OCI-LY7 (cell line): ENCODE results near the gene CARNS1. TPM values are rescaled to one million over a fixed set of nuclear protein-coding genes. Genes with fewer than 3 reads are reported as not detected.

ENCODE experiments used
- BruUV-seq: library from RNA; stranded (reverse); fragments of 400-500 nt; replicated peaks from 2 replicates; lab custom pipeline; 2021; lab: Mats Ljungman, UMichigan
- CTCF ChIA-PET: fragments of 300-600 bp; sonication (Branson Sonifier 250); formaldehyde crosslinking; loops from one replicate; lab custom pipeline; 2022; ENCODE audit warnings: antibody characterized with exemption; ENCODE audit not compliant: unreplicated experiment; lab: Charles Lee
- POLR2A ChIA-PET: fragments of 300-600 bp; sonication (Branson Sonifier 250); formaldehyde crosslinking; loops from one replicate; lab custom pipeline; 2022; ENCODE audit warnings: antibody characterized with exemption; lab: Charles Lee
- DNase-seq: peaks from one replicate; pipeline ENCODE4 v3.0.0-alpha.2; 2015; ENCODE audit warnings: low spot score
- H2AFZ ChIP-seq: fragments of 200-600 bp; sonication (generic), shearing (Covaris generic); 2 replicates; pipeline ENCODE4 v1.6.1; 2014; ENCODE audit warnings: mild to moderate bottlenecking, antibody characterized with exemption, low read length, moderate library complexity
- H3K27ac ChIP-seq: fragments of 200-600 bp; sonication (generic); 2 replicates; pipeline ENCODE4 v1.5.1; 2014; ENCODE audit warnings: mixed run types, low read depth, mild to moderate bottlenecking, moderate library complexity, low read length, inconsistent platforms; ENCODE audit not compliant: poor library complexity, severe bottlenecking
- H3K36me3 ChIP-seq: fragments of 200-600 bp; sonication (generic); 2 replicates; pipeline ENCODE4 v1.6.1; 2014; ENCODE audit warnings: mild to moderate bottlenecking, antibody characterized with exemption, low read length, moderate library complexity, mixed read lengths; ENCODE audit not compliant: insufficient read depth
- H3K4me1 ChIP-seq: fragments of 200-600 bp; sonication (generic); 2 replicates; pipeline ENCODE4 v1.5.1; 2014; ENCODE audit warnings: mild to moderate bottlenecking, low read length; ENCODE audit not compliant: insufficient read depth, poor library complexity, severe bottlenecking
- H3K4me2 ChIP-seq: fragments of 200-600 bp; sonication (generic); 2 replicates; pipeline ENCODE4 v1.6.1; 2014; ENCODE audit warnings: mild to moderate bottlenecking, low read length
- H3K4me3 ChIP-seq: fragments of 200-600 bp; sonication (generic); 2 replicates; pipeline ENCODE4 v1.5.1; 2014; ENCODE audit warnings: mild to moderate bottlenecking, low read depth, low read length; ENCODE audit not compliant: poor library complexity, severe bottlenecking
- H3K79me2 ChIP-seq: fragments of 200-600 bp; sonication (generic); 2 replicates; pipeline ENCODE4 v1.6.1; 2016; ENCODE audit warnings: low read depth, mild to moderate bottlenecking, low read length, moderate library complexity, mixed read lengths; ENCODE audit not compliant: insufficient read depth
- H3K9me2 ChIP-seq: fragments of 200-600 bp; sonication (generic); 2 replicates; pipeline ENCODE4 v1.6.1; 2016; ENCODE audit warnings: mild to moderate bottlenecking, low read length, mixed read lengths; ENCODE audit not compliant: insufficient read depth
- H3K9me3 ChIP-seq: fragments of 200-600 bp; sonication (generic); 2 replicates; pipeline ENCODE4 v1.6.1; 2014; ENCODE audit warnings: mild to moderate bottlenecking, mixed run types, low read length, mixed read lengths
- H4K20me1 ChIP-seq: fragments of 200-600 bp; sonication (generic); 2 replicates; pipeline ENCODE4 v1.6.1; 2014; ENCODE audit warnings: mild to moderate bottlenecking, antibody characterized with exemption, low read length, moderate library complexity, mixed read lengths; ENCODE audit not compliant: insufficient read depth
- CTCF ChIP-seq: fragments of 200-600 bp; sonication (generic); conservative IDR thresholded peaks from 2 replicates; pipeline ENCODE4 v1.5.1; 2014; ENCODE audit warnings: mild to moderate bottlenecking, antibody characterized with exemption, low read length, moderate library complexity, mixed read lengths
- EZH2phosphoT487 ChIP-seq: fragments of 200-600 bp; sonication (generic); IDR thresholded peaks from 2 replicates; pipeline ENCODE4 v1.6.1; 2018; ENCODE audit warnings: low read depth, borderline replicate concordance, mild to moderate bottlenecking, mixed run types, antibody characterized with exemption, low read length, moderate library complexity, mixed read lengths
- intact Hi-C: fragments of 100-400 bp; cut with micrococcal nuclease; formaldehyde crosslinking; loops from one replicate; pipeline ENCODE4 v1.10.0; 2022; ENCODE audit not compliant: unreplicated experiment
- total RNA-seq, 2 experiments: library from RNA; depleted of rRNA in 1 of 2; stranded (reverse); fragments of >200 nt in 1 of 2; shearing (Covaris generic) in 1 of 2; gene quantifications; 2 replicates each; pipeline ENCODE4 v1.2.3, GENCODE V29; 2014 to 2022

The CARNS1 gene
- total RNA-seq, 2 experiments from 2014 or later, result 0.06 to 0.21 TPM

GRCh38 chr11:67433536-67434394 lies 18.3 kb downstream of the CARNS1 start:
- DNase-seq, result no peak
- BruUV-seq, result no TSS peak
- Histone ChIP-seq H4K20me1 (peaks cover 12% of the 10 kb centered on the region), H3K4me2 (peak overlapping the region; percentile 97), H3K9me2 (no peaks in the 10 kb centered on the region), H3K4me1 (peaks cover 60% of the 10 kb centered on the region), H3K4me3 (peak overlapping the region; percentile 81), H3K36me3 (peaks cover 68% of the 10 kb centered on the region), H3K9me3 (no peaks in the 10 kb centered on the region), H3K27ac (peak overlapping the region; percentile 94), H3K79me2 (peaks cover 41% of the 10 kb centered on the region), H2AFZ (no peak overlapping the region)
- TF ChIP-seq CTCF, result no peak
- TF ChIP-seq EZH2phosphoT487, result no peak
- intact Hi-C loops, result no loop called here
- CTCF ChIA-PET, result no interaction called here
- POLR2A ChIA-PET, result no interaction called here

DNA sequence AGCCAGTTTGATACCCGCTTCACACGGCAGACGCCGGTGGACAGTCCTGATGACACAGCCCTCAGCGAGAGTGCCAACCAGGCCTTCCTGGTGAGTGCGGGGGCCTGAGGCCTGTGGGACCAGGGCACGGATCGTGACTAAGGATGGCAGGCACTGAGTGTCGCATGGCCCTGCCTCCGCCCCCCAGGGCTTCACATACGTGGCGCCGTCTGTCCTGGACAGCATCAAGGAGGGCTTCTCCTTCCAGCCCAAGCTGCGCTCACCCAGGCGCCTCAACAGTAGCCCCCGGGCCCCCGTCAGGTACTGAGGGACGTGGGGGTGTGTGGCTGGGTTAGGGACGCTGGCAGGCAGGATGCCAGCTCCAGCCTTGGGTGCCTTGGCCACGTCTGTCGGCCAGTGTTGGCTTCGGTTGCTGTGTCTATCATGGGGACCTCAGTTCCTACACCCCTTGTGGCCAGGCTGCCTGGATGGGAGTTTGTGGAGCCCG lies 19.0 kb downstream of the CARNS1 start:
- peak overlapping the region; percentile 97 for H3K4me2 ChIP-seq
- DNase-seq, result no peak

More for the DNA sequence above, 19.0 kb downstream of the CARNS1 start:
- Histone ChIP-seq H3K27ac (peak overlapping the region; percentile 94), H3K4me1 (peaks cover 61% of the 10 kb centered on the region), H2AFZ (no peak overlapping the region), H4K20me1 (peaks cover 12% of the 10 kb centered on the region), H3K4me3 (peak overlapping the region; percentile 81), H3K9me3 (no peaks in the 10 kb centered on the region), H3K79me2 (peaks cover 34% of the 10 kb centered on the region), H3K9me2 (no peaks in the 10 kb centered on the region), H3K36me3 (peaks cover 68% of the 10 kb centered on the region)
- BruUV-seq, result no TSS peak
- ChIA-PET POLR2A (no interaction called here), CTCF (no interaction called here)
- no peak for TF ChIP-seq EZH2phosphoT487
- no peak for TF ChIP-seq CTCF
- intact Hi-C loops, result no loop called here
